SH-SY5Y (cell line): ENCODE results near the gene PTPRT.

ENCODE experiments used
- GATA2 ChIP-seq: IDR thresholded peaks from 2 replicates; pipeline ENCODE4 v1.6.1; 2011; ENCODE audit warnings: mild to moderate bottlenecking, low read depth, low read length
- GATA3 ChIP-seq: IDR thresholded peaks from 2 replicates; pipeline ENCODE4 v1.6.1; 2011; ENCODE audit warnings: low read depth, mild to moderate bottlenecking, low read length, moderate library complexity

DNA sequence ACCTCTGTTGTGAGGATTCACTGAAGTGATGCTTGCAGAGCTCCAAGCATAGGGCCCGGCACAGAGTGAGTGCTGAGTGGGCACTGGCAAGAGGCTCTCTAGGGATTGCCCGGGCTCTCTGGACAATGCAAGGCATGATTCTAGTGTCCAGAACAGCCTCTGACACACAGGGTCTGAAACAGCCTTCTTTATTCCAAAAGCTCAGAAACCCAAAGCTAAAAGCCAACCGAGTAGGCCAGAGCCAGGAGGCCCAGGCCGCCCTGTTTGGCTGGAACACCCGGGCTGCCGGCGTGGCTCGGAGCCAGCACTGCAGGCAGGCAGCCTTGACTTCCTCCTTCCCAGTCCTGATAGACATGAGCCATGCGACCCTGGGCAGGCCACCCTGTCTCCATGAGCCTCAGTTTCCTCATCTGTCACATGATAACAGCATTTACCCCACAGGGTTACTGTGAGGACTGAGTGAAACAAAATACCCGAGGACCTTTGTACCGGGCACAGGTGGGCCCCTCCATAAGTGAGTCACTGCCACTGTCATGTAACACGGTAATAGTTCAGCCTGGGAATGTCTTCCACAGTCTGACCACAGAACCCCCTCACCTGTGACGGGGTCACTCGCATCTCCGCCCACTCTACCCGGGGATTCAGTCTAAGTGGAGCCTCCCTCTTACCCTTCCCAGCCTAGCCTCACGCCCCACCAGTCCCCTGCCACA, 51.5 kb downstream of the PTPRT start:
- TF ChIP-seq GATA3 (no peak), GATA2 (no peak)
